IPS DF 4.7 (cell line): ENCODE data around the gene LANCL2.
"Not testable (repeated sequence)": the region's sequence is repeated elsewhere in the genome, so short reads cannot be mapped to it uniquely, and the experiment has no call there.

ENCODE experiments used
- DNase-seq: peaks from one replicate; pipeline ENCODE4 v3.0.0-alpha.2; 2013; ENCODE audit warnings: low spot score; ENCODE audit errors: extremely low read depth

LANCL2 gene

GRCh38 chr7:55469721-55470120 lies 104.6 kb downstream of the LANCL2 start:
- no peak for DNase-seq

GRCh38 chr7:55470261-55470660 lies 105.1 kb downstream of the LANCL2 start:
- DNase-seq = no peak

GRCh38 chr7:55471594-55471993 lies 106.5 kb downstream of the LANCL2 start:
- not testable (repeated sequence) for DNase-seq

GRCh38 chr7:55472406-55472805 lies 107.3 kb downstream of the LANCL2 start:
- DNase-seq = not testable (repeated sequence)

- DNase-seq = no peak
Observed at GRCh38 chr7:55472928-55473725, 108.0 kb downstream of the LANCL2 start.

- no peak for DNase-seq
Observed at GRCh38 chr7:55473932-55474331, 108.8 kb downstream of the LANCL2 start.

GRCh38 chr7:55474944-55475854 lies 110.1 kb downstream of the LANCL2 start:
- no peak for DNase-seq

- no peak for DNase-seq
Observed at GRCh38 chr7:55475855-55476803, 111.0 kb downstream of the LANCL2 start.

- no peak for DNase-seq
Observed at GRCh38 chr7:55476852-55477780, 112.0 kb downstream of the LANCL2 start.

GRCh38 chr7:55477781-55478374 lies 112.7 kb downstream of the LANCL2 start:
- no peak for DNase-seq

- no peak for DNase-seq
Observed at GRCh38 chr7:55478700-55479099, 113.6 kb downstream of the LANCL2 start.

- no peak for DNase-seq
Observed at GRCh38 chr7:55481155-55481554, 116.0 kb downstream of the LANCL2 start.

- no peak for DNase-seq
Observed at GRCh38 chr7:55483046-55483445, 117.9 kb downstream of the LANCL2 start.
